Measurements from ENCODE around the gene TRA2A. TPM values are rescaled to one million over a fixed set of nuclear protein-coding genes. Genes with fewer than 3 reads are reported as not detected.

TRA2A gene
- total and polyA plus RNA-seq, 2 of the 13 experiments (the other 11 are each of a cell fraction or from before 2014, with no cell fraction given), result 39.1 to 41.6 TPM

- TF ChIP-seq, protein P1, sequence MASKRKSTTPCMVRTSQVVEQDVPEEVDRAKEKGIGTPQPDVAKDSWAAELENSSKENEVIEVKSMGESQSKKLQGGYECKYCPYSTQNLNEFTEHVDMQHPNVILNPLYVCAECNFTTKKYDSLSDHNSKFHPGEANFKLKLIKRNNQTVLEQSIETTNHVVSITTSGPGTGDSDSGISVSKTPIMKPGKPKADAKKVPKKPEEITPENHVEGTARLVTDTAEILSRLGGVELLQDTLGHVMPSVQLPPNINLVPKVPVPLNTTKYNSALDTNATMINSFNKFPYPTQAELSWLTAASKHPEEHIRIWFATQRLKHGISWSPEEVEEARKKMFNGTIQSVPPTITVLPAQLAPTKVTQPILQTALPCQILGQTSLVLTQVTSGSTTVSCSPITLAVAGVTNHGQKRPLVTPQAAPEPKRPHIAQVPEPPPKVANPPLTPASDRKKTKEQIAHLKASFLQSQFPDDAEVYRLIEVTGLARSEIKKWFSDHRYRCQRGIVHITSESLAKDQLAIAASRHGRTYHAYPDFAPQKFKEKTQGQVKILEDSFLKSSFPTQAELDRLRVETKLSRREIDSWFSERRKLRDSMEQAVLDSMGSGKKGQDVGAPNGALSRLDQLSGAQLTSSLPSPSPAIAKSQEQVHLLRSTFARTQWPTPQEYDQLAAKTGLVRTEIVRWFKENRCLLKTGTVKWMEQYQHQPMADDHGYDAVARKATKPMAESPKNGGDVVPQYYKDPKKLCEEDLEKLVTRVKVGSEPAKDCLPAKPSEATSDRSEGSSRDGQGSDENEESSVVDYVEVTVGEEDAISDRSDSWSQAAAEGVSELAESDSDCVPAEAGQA (IDR thresholded peaks at IDR 0.05; ENCODE audit: low read depth), result no peak
- TF ChIP-seq, protein P1 (CRISPR knock-in tag; IDR thresholded peaks at IDR 0.05; ENCODE audit: borderline replicate concordance), result no peak; the same call in 1 of the 2 replicates
- no peak for TF ChIP-seq CC2D1A (CRISPR knock-in tag; IDR thresholded peaks at IDR 0.05)
- TF ChIP-seq RBM22 (optimal IDR thresholded peaks at IDR 0.05; ENCODE audit: low read length), result no peak
- TF ChIP-seq, protein P2, sequence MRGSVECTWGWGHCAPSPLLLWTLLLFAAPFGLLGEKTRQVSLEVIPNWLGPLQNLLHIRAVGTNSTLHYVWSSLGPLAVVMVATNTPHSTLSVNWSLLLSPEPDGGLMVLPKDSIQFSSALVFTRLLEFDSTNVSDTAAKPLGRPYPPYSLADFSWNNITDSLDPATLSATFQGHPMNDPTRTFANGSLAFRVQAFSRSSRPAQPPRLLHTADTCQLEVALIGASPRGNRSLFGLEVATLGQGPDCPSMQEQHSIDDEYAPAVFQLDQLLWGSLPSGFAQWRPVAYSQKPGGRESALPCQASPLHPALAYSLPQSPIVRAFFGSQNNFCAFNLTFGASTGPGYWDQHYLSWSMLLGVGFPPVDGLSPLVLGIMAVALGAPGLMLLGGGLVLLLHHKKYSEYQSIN (CRISPR knock-in tag; IDR thresholded peaks at IDR 0.05; ENCODE audit: borderline replicate concordance), result no peak
- no peak for TF ChIP-seq ISL2 (CRISPR knock-in tag; IDR thresholded peaks at IDR 0.05)
- peak; percentile 26 for TF ChIP-seq KDM5B (CRISPR knock-in tag; IDR thresholded peaks at IDR 0.05; ENCODE audit: borderline replicate concordance)
- no peak for TF ChIP-seq MBD4 (IDR thresholded peaks at IDR 0.05; ENCODE audit: borderline replicate concordance, low read length)
- TF ChIP-seq ZFP62 (CRISPR knock-in tag; IDR thresholded peaks at IDR 0.05), result no peak
- no peak for TF ChIP-seq PCBP2 (optimal IDR thresholded peaks at IDR 0.05; ENCODE audit: low read depth, low read length, poor library complexity, severe bottlenecking)
- TF ChIP-seq CBFB (CRISPR knock-in tag; IDR thresholded peaks at IDR 0.05), result no peak
- TF ChIP-seq HNRNPK (IDR thresholded peaks at IDR 0.05; ENCODE audit: low read depth, low read length, poor library complexity, severe bottlenecking), result peak; percentile 25
- no peak for TF ChIP-seq ISX (CRISPR knock-in tag; conservative IDR thresholded peaks at IDR 0.05)
- no peak for TF ChIP-seq ZNF251 (CRISPR knock-in tag; IDR thresholded peaks at IDR 0.05)
- TF ChIP-seq ATF6 (CRISPR knock-in tag; conservative IDR thresholded peaks at IDR 0.05), result no peak
- TF ChIP-seq, protein P3, sequence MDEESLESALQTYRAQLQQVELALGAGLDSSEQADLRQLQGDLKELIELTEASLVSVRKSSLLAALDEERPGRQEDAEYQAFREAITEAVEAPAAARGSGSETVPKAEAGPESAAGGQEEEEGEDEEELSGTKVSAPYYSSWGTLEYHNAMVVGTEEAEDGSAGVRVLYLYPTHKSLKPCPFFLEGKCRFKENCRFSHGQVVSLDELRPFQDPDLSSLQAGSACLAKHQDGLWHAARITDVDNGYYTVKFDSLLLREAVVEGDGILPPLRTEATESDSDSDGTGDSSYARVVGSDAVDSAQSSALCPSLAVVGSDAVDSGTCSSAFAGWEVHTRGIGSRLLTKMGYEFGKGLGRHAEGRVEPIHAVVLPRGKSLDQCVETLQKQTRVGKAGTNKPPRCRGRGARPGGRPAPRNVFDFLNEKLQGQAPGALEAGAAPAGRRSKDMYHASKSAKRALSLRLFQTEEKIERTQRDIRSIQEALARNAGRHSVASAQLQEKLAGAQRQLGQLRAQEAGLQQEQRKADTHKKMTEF (CRISPR knock-in tag; IDR thresholded peaks at IDR 0.05), result no peak
- TF ChIP-seq NONO (IDR thresholded peaks at IDR 0.05), result no peak
- 0 out of 2 replicates have a peak, but pooled peaks have one; percentile 6 for TF ChIP-seq NONO (CRISPR knock-in tag; conservative IDR thresholded peaks at IDR 0.05)
- no peak for TF ChIP-seq ZNF460 (CRISPR knock-in tag; IDR thresholded peaks at IDR 0.05; ENCODE audit: borderline replicate concordance)
Measured at GRCh38 chr7:23469150-23469960, 62.4 kb downstream of the TRA2A start (continued).

Data from HepG2 (cell line).